GM12878 (cell line): ENCODE data around the gene PSMD1. TPM values are rescaled to one million over a fixed set of nuclear protein-coding genes. Genes with fewer than 3 reads are reported as not detected.

Experiments
- ATAC-seq: fragments of 200-7000 bp; cut with Tn5 transposase; 3 replicates; pipeline ENCODE4 v1.9.1; 2020; ENCODE audit warnings: mild to moderate bottlenecking, moderate library complexity
- BruUV-seq: library from RNA; stranded (reverse); fragments of 400-500 nt; replicated peaks from 2 replicates; lab custom pipeline; 2021; lab: Mats Ljungman, UMichigan
- CTCF ChIA-PET: fragments of 300-600 bp; sonication (Branson Sonifier 250); formaldehyde crosslinking; extraction: SDS; loops from one replicate; lab custom pipeline; 2021; ENCODE audit warnings: inconsistent platforms; lab: Yijun Ruan, JAX
- POLR2A ChIA-PET: fragments of 350-600 bp; formaldehyde crosslinking; extraction: SDS; loops from one replicate; lab custom pipeline; 2021; ENCODE audit warnings: inconsistent platforms; lab: Charles Lee
- RAD21 ChIA-PET: fragments of 300-600 bp; sonication (Branson Sonifier 250); formaldehyde crosslinking; loops from one replicate; lab custom pipeline; 2023; ENCODE audit warnings: antibody characterized with exemption; ENCODE audit not compliant: unreplicated experiment; lab: Charles Lee
- SMC1A ChIA-PET: fragments of 300-600 bp; sonication (Branson Sonifier 250); formaldehyde crosslinking; loops from one replicate; lab custom pipeline; 2023; ENCODE audit not compliant: unreplicated experiment, uncharacterized antibody; lab: Charles Lee
- DNase-seq: peaks from one replicate; pipeline ENCODE4 v3.0.0-alpha.2; 2011; ENCODE audit warnings: low read depth, low spot score
- FAIRE-seq: peaks from 3 replicates; lab custom pipeline; 2011; peaks lifted over from hg19 to GRCh38; lab: Jason Lieb, UNC
- H2AFZ ChIP-seq: 2 replicates; pipeline ENCODE4 v1.6.0; 2011; ENCODE audit warnings: low read depth, low read length, control low read depth; ENCODE audit not compliant: control insufficient read depth
- H3K27ac ChIP-seq: 2 replicates; pipeline ENCODE4 v1.5.1; 2011; ENCODE audit warnings: control low read depth; ENCODE audit not compliant: control insufficient read depth, insufficient read depth
- H3K27me3 ChIP-seq, 2 experiments: replicated peaks in 1 of 2; 2 replicates each; pipeline versions ENCODE4 v1.6.0 to v1.6.1; 2011; ENCODE audit warnings: low read length in 1 of 2; ENCODE audit not compliant: control insufficient read depth in 2 of 2, insufficient read depth in 2 of 2
- H3K36me3 ChIP-seq, 2 experiments: 2 replicates each; pipeline ENCODE4 v1.5.1; 2011; ENCODE audit warnings: low read length in 1 of 2; ENCODE audit not compliant: control insufficient read depth in 2 of 2, insufficient read depth in 2 of 2
- H3K4me1 ChIP-seq: 2 replicates; pipeline ENCODE4 v1.6.1; 2011; ENCODE audit warnings: mild to moderate bottlenecking, low read length, moderate library complexity, mixed read lengths; ENCODE audit not compliant: control insufficient read depth, insufficient read depth
- H3K4me2 ChIP-seq: 2 replicates; pipeline ENCODE4 v1.6.0; 2011; ENCODE audit warnings: control low read depth; ENCODE audit not compliant: control insufficient read depth, insufficient read depth
- H3K4me3 ChIP-seq: fragments of 200-600 bp; sonication (generic); 2 replicates; pipeline ENCODE4 v1.5.1; 2016
- H3K79me2 ChIP-seq: 2 replicates; pipeline ENCODE4 v1.6.0; 2011; ENCODE audit warnings: low read length; ENCODE audit not compliant: control insufficient read depth, insufficient read depth
- H3K9ac ChIP-seq: 2 replicates; pipeline ENCODE4 v1.8.0; 2011; ENCODE audit warnings: low read length, control low read depth, mixed read lengths; ENCODE audit not compliant: control insufficient read depth, insufficient read depth
- H3K9me3 ChIP-seq: replicated peaks from 3 replicates; pipeline ENCODE4 v1.5.1; 2011; ENCODE audit warnings: mild to moderate bottlenecking, low read length; ENCODE audit not compliant: control insufficient read depth, insufficient read depth
- H4K20me1 ChIP-seq: 2 replicates; pipeline ENCODE4 v1.6.0; 2011; ENCODE audit not compliant: control insufficient read depth, insufficient read depth
- CBFB ChIP-seq: IDR thresholded peaks from 2 replicates; pipeline ENCODE4 v1.6.1; 2016; ENCODE audit warnings: antibody characterized with exemption, low read depth
- CTCF ChIP-seq, 3 experiments: IDR thresholded peaks in 2 of 3; conservative IDR thresholded peaks in 1 of 3; 2 replicates each; pipeline ENCODE4 v1.5.1; 2011; ENCODE audit warnings: low read depth in 3 of 3, low read length in 3 of 3, mild to moderate bottlenecking in 3 of 3, control low read depth in 2 of 3, moderate library complexity in 2 of 3, inconsistent platforms in 1 of 3, mixed read lengths in 1 of 3; ENCODE audit not compliant: control insufficient read depth in 2 of 3, insufficient read depth in 1 of 3; ENCODE audit errors: extremely low read depth in 1 of 3
- E2F4 ChIP-seq: IDR thresholded peaks from 2 replicates; pipeline ENCODE4 v1.6.1; 2012; ENCODE audit warnings: low read depth, low read length, improper control_type of control experiment
- MTA3 ChIP-seq: IDR thresholded peaks from 2 replicates; pipeline ENCODE4 v1.6.1; 2012; ENCODE audit warnings: low read length, inconsistent platforms, borderline replicate concordance
- NFYB ChIP-seq: IDR thresholded peaks from 2 replicates; pipeline ENCODE4 v1.6.1; 2011; ENCODE audit warnings: low read depth, mild to moderate bottlenecking, low read length, improper control_type of control experiment, moderate library complexity; ENCODE audit not compliant: insufficient read depth
- NR2C2 ChIP-seq: IDR thresholded peaks from 2 replicates; pipeline ENCODE4 v1.6.1; 2011; ENCODE audit warnings: borderline replicate concordance, low read depth; ENCODE audit not compliant: control insufficient read depth, insufficient read length
- POLR2AphosphoS2 ChIP-seq: IDR thresholded peaks from 2 replicates; pipeline ENCODE4 v1.6.1; 2011; ENCODE audit warnings: low read depth, mild to moderate bottlenecking, low read length, improper control_type of control experiment, moderate library complexity
- SPI1 ChIP-seq: IDR thresholded peaks from 2 replicates; pipeline ENCODE4 v1.6.1; 2011; ENCODE audit warnings: low read depth, mild to moderate bottlenecking, low read length, moderate library complexity, borderline replicate concordance; ENCODE audit not compliant: insufficient read depth
- SRF ChIP-seq, 2 experiments: IDR thresholded peaks; 2 replicates each; pipeline ENCODE4 v1.6.1; 2011; ENCODE audit warnings: low read depth in 2 of 2, low read length in 2 of 2, mild to moderate bottlenecking in 1 of 2, moderate library complexity in 1 of 2
- TCF12 ChIP-seq: IDR thresholded peaks from 2 replicates; pipeline ENCODE4 v1.6.1; 2011; ENCODE audit warnings: low read depth, mild to moderate bottlenecking, low read length
- USF1 ChIP-seq: IDR thresholded peaks from 2 replicates; pipeline ENCODE4 v1.6.1; 2011; ENCODE audit warnings: borderline replicate concordance, low read depth, mild to moderate bottlenecking, moderate library complexity, mixed read lengths, low read length; ENCODE audit not compliant: insufficient read depth; ENCODE audit errors: extremely low read length
- ZNF592 ChIP-seq: fragments of 450-650 bp; IDR thresholded peaks from 2 replicates; pipeline ENCODE4 v1.6.1; 2017; ENCODE audit warnings: mild to moderate bottlenecking, moderate library complexity
- WGBS: methylation state at CpG from one replicate; pipeline ENCODE4 v1.1.6; 2016; ENCODE audit warnings: low lambda C conversion rate; ENCODE audit not compliant: insufficient replicate concordance, insufficient coverage; ENCODE audit errors: missing lambda C conversion rate; 5-methylcytosine and 5-hydroxymethylcytosine counted together
- in situ Hi-C: fragments of 300-500 bp; cut with MboI; formaldehyde crosslinking; loops from 9 replicates; pipeline ENCODE4 v1.14.3; 2018; ENCODE audit warnings: mixed read lengths
- intact Hi-C: fragments of 100-400 bp; cut with micrococcal nuclease; formaldehyde crosslinking; loops from one replicate; pipeline ENCODE4 v1.14.2; 2022; ENCODE audit not compliant: unreplicated experiment
- polyA plus RNA-seq, 11 experiments: library from polyadenylated mRNA; depleted of rRNA in 4 of 11; unstranded in 6 of 11; stranded (reverse) in 5 of 11; fragments of >200 nt; fragmentation: Nextera tagmentation in 4 of 11; fragmentation: Illumina TruSeq in 1 of 11; extraction: Ambion mirVana in 4 of 11; extraction: Trizol in 1 of 11; gene quantifications; 1 replicate in 1 of 11; 2 replicates in 10 of 11; pipeline versions ENCODE4 v1.2.1 to v1.2.3, GENCODE V29; 2011 to 2016; ENCODE audit warnings: inconsistent platforms in 2 of 11, missing spikeins in 2 of 11, low read depth in 1 of 11
- total RNA-seq, 4 experiments: library from RNA; depleted of rRNA in 3 of 4; stranded (reverse); fragments of >200 nt in 3 of 4; fragmentation: Illumina TruSeq in 1 of 4; extraction: Trizol in 1 of 4; gene quantifications; 2 replicates each; pipeline versions ENCODE4 v1.2.1 to v1.2.3, GENCODE V29; 2013 to 2021

Gene PSMD1
- total and polyA plus RNA-seq, 10 of the 15 experiments (the other 5 are each of a cell fraction or from before 2014, with no cell fraction given) = 87.4 to 220 (median 139) TPM

- in situ Hi-C loops (no loop called here), intact Hi-C loops (no loop called here)
- no peak for DNase-seq
- Histone ChIP-seq H3K4me3 (peak overlapping the region; percentile 11; the same call in 1 of the 2 replicates), H3K9me3 (no peaks in the 10 kb centered on the region), H4K20me1 (0 out of 2 replicates have a peak, but pooled peaks cover 3% of the 10 kb centered on the region), H3K79me2 (peaks cover 46% of the 10 kb centered on the region), H3K27ac (no peak overlapping the region), H2AFZ (no peak overlapping the region), H3K36me3 (peaks cover 0 to 15% of the 10 kb centered on the region in 2 experiments; a peak in 1 of 4 replicates), H3K4me2 (no peak overlapping the region), H3K4me1 (no peaks in the 10 kb centered on the region), H3K9ac (no peak overlapping the region), H3K27me3 (no peaks in the 10 kb centered on the region)
- CTCF ChIA-PET = interaction anchor here (2.8 to 3.5 kb wide), 3 partner anchors 12 to 236 kb away, joined by 6 to 16 read pairs (median 9); no protein-coding TSS in a partner anchor
- SMC1A ChIA-PET = no interaction called here
- 45% methylated on average over 2 of the region's 2 CpGs for WGBS
- BruUV-seq = no TSS peak
- RAD21 ChIA-PET = no interaction called here
- FAIRE-seq = no peak
- POLR2A ChIA-PET = no interaction called here
- no peak for ATAC-seq
- no peak for TF ChIP-seq E2F4
- TF ChIP-seq SPI1 = no peak
- TF ChIP-seq CTCF (IDR thresholded peaks at IDR 0.05 in 2 of 3, conservative IDR thresholded peaks at IDR 0.05 in 1 of 3; ENCODE audit: control insufficient read depth in 2 of 3, extremely low read depth in 1 of 3, insufficient read depth in 1 of 3, low read depth in 3 of 3, low read length in 3 of 3) = no peak
- no peak for TF ChIP-seq SRF (IDR thresholded peaks at IDR 0.05; ENCODE audit: low read depth in 2 of 2, low read length in 2 of 2)
- no peak for TF ChIP-seq NFYB
- TF ChIP-seq CBFB = no peak
- no peak for TF ChIP-seq POLR2AphosphoS2
- no peak for TF ChIP-seq ZNF592
- no peak for TF ChIP-seq MTA3
- no peak for TF ChIP-seq USF1
- no peak for TF ChIP-seq NR2C2
- TF ChIP-seq TCF12 = no peak
These were observed 3.1 kb downstream of the PSMD1 start for GRCh38 chr2:231059756-231060155.
